Activated CD4-positive, alpha-beta T cell treated with anti-CD3 and anti-CD28 coated beads, Interleukin-2, Interleukin-4, amounts not matched to agents 100 ng/mL and 50 ng/mL, durations not matched to agents 16 hours and 8 hours (primary cell): ENCODE data around the gene AASDHPPT.
A peak's percentile ranks its signal among the peaks of the same experiment; 100 is the strongest.
"Not testable (repeated sequence)": the region's sequence is repeated elsewhere in the genome, so short reads cannot be mapped to it uniquely, and the experiment has no call there.

Experiments used
- DNase-seq: peaks from one replicate; pipeline ENCODE4 v3.0.0-alpha.2; 2020; ENCODE audit warnings: low spot score

Gene AASDHPPT

GRCh38 chr11:106077609-106078455 is at the start of gene AASDHPPT:
Gene AASDHPPT, plus strand, starts transcription at chr11:106077662. Its CDS starts 49 bp downstream, at chr11:106077711.
- DNase-seq, result no peak

GRCh38 chr11:106030609-106031008 is 46.9 kb upstream of the AASDHPPT start:
- DNase-seq, result no peak

GRCh38 chr11:106031202-106031810 is 46.2 kb upstream of the AASDHPPT start:
- peak; percentile 72 for DNase-seq

- no peak for DNase-seq
Measured at GRCh38 chr11:106031936-106032335, 45.5 kb upstream of the AASDHPPT start.

DNA sequence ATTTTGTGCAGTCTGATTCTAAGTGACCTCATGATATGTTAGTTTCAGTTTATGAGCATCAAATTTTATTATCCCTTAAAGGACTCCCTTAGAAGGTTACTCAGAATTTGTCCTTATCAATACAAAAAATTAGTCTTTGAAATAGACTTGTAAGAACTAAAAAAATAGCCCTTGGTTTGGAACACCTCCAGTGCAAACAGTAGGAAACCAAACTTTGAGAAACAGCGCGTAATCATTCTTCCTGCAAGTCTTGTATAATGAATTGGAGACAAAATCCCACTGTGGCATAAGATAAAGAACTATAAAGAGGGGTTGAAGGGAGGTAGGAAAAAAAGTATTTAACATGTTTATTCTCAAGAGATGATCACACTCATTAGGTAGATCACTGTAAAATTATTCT is 44.6 kb upstream of the AASDHPPT start:
- DNase-seq, result no peak

GRCh38 chr11:106043540-106043939 is 33.9 kb upstream of the AASDHPPT start:
- peak; percentile 49 for DNase-seq

GRCh38 chr11:106047631-106048030 is 29.8 kb upstream of the AASDHPPT start:
- no peak for DNase-seq

- no peak for DNase-seq
Measured at GRCh38 chr11:106049727-106050476, 27.6 kb upstream of the AASDHPPT start.

DNA sequence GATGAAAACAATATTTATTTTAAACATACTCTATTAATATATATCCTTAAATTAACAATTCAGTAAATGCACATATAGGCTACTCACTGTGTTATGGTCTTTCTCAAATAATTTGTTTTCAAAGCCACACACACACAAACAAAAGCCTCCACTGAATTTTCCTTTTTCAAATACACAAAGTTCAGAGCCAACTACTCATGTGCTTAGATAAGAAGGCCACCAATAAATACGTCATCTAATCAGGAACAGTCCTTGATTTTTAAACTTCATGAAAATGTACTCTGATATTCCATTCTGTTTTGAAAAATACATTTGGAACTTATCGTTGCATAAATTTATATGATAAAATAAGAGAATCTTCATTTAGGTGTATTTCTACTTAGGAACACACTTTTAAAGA is 26.4 kb upstream of the AASDHPPT start:
- no peak for DNase-seq

DNA sequence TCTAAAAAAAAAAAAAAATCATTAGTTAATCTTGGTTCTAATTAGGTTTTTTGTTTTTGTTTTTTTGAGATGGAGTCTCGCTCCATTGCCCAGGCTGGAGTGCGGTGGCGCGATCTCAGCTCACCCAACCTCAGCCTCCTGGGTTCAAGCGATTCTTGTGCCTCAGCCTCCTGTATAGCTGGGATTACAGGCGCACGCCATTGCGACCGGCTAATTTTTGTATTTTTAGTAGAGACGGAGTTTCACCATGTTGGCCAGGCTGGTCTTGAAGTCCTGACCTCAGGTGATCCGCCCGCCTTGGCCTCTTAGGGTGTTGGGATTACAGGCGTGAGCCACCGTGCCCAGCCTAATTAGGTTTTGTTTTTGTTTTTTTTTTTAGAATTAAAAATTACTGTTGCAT is 19.1 kb upstream of the AASDHPPT start:
- not testable (repeated sequence) for DNase-seq

GRCh38 chr11:106059617-106060016 is 17.8 kb upstream of the AASDHPPT start:
- DNase-seq, result no peak

- no peak for DNase-seq
Measured at GRCh38 chr11:106061249-106061784, 16.1 kb upstream of the AASDHPPT start.

DNA sequence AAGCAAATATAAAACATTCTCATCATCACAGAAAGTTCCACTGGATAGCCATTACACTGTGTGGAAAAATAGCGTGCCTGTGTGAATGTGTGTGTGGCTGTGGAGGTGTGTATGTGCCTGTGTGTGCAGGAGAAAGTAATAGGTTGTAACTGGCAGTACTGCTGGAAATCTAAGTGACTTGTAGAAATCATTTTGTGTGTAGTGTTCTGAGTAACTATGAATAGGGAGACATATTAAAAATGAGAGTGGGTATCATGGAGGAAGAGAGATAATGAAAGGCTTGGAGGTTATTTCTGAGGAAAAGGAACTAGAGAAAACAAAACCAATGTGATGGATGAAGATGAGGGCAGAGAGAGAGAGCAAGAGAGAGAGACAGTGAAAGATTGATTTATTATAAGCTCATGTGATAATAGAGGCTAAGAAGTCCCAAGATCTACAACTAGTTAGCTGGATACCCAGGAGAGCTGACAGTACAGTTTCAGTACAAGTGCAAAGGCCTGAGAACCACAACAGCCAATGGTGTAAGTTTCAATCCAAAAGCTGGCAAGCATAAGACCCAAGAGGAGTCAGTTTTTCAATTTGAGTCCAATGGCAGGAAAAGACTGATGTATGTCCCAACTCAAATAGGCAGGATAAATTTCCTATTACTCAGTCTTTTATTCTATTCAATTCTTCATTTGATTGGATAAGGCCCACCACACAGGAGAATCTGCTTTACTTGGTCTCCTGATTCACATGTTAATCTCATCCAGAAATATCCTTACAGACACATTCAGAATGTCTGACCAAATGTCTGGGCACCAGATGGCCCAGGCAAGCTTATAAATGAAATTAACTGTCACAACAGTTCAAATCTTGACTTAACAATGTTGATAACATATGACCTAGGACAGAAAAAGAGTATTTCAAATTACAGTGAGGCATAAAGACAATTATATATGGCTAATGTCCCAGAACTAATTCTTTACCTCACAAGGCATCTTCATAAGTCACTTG is 15.2 kb upstream of the AASDHPPT start:
- peak; percentile 38 for DNase-seq

- DNase-seq, result peak; percentile 14
Measured at GRCh38 chr11:106063009-106063408, 14.5 kb upstream of the AASDHPPT start.

- no peak for DNase-seq
Measured at GRCh38 chr11:106070606-106071005, 6.9 kb upstream of the AASDHPPT start.

DNA sequence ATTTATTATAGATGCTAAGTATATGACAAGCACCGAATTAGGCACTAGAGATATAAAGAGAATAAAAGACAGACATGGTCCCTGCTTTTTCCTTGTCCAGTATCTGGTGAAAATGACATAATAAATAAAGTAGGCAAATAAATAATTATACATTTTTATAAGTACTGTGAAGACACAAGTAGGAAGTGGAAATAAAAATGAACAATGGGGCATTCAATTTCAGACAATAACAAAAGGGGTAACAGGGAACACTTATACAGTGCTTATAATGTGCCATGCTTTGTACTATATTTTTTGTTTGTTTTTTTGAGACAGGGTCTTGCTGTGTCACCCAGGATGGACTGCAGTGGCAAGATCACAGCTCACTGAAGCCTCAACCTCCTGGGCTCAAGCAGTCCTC is 4.7 kb upstream of the AASDHPPT start:
- DNase-seq, result no peak

GRCh38 chr11:106076171-106076918 is 1.1 kb upstream of the AASDHPPT start:
- no peak for DNase-seq

GRCh38 chr11:106076919-106077608 is 398 bp upstream of the AASDHPPT start, which contains the start of gene KBTBD3:
Gene KBTBD3, minus strand, starts transcription at chr11:106077347. Its CDS starts 18,250 bp downstream, at chr11:106059097.
- peak; percentile 99 for DNase-seq

- no peak for DNase-seq
Measured at GRCh38 chr11:106082096-106082495, 4.6 kb downstream of the AASDHPPT start.

- no peak for DNase-seq
Measured at GRCh38 chr11:106086135-106086534, 8.7 kb downstream of the AASDHPPT start.
